GM12892 (cell line): ENCODE results near the gene PRDM2.

Experiments used
- POLR2AphosphoS5 ChIP-seq: IDR thresholded peaks from 2 replicates; pipeline ENCODE4 v1.6.1; 2011; ENCODE audit warnings: low read depth, low read length, control low read depth
- TAF1 ChIP-seq: IDR thresholded peaks from 2 replicates; pipeline ENCODE4 v1.6.1; 2011; ENCODE audit warnings: low read depth, mild to moderate bottlenecking, control low read depth, low read length, borderline replicate concordance

GRCh38 chr1:13804240-13804633 is 104.2 kb downstream of the PRDM2 start:
- TF ChIP-seq POLR2AphosphoS5 (no peak), TAF1 (no peak)
